GM12878 (cell line): ENCODE measurements around the gene MLF1. TPM values are rescaled to one million over a fixed set of nuclear protein-coding genes. Genes with fewer than 3 reads are reported as not detected.

ENCODE experiments used
- CHD4 ChIP-seq: fragments of 200-600 bp; sonication (generic); IDR thresholded peaks from 2 replicates; pipeline ENCODE4 v1.6.1; 2016; ENCODE audit warnings: mild to moderate bottlenecking
- EZH2 ChIP-seq: IDR thresholded peaks from 2 replicates; pipeline ENCODE4 v1.6.1; 2012; ENCODE audit warnings: low read depth, mild to moderate bottlenecking, control low read depth, inconsistent platforms, low read length, borderline replicate concordance; ENCODE audit not compliant: control insufficient read depth
- MXI1 ChIP-seq: fragments of 150-350 bp; IDR thresholded peaks from 2 replicates; pipeline ENCODE4 v1.6.1; 2011; ENCODE audit warnings: low read depth, mild to moderate bottlenecking, inconsistent platforms, low read length, improper control_type of control experiment
- NFIC ChIP-seq: IDR thresholded peaks from 2 replicates; pipeline ENCODE4 v1.6.1; 2012; ENCODE audit warnings: low read depth, mild to moderate bottlenecking, inconsistent platforms, low read length, moderate library complexity
- POLR2A ChIP-seq: IDR thresholded peaks from 2 replicates; pipeline ENCODE4 v1.6.1; 2011; ENCODE audit warnings: low read depth, mild to moderate bottlenecking, low read length
- POLR2AphosphoS2 ChIP-seq: IDR thresholded peaks from 2 replicates; pipeline ENCODE4 v1.6.1; 2011; ENCODE audit warnings: low read depth, mild to moderate bottlenecking, low read length, improper control_type of control experiment, moderate library complexity
- POU2F2 ChIP-seq: IDR thresholded peaks from 3 replicates; pipeline ENCODE4 v1.6.1; 2011; ENCODE audit warnings: low read depth, mild to moderate bottlenecking, low read length, borderline replicate concordance
- RELA ChIP-seq: fragments of 450-650 bp; IDR thresholded peaks from 2 replicates; pipeline ENCODE4 v1.8.0; 2014; ENCODE audit warnings: borderline replicate concordance; ENCODE audit not compliant: partially characterized antibody
- RFX5 ChIP-seq: IDR thresholded peaks from 2 replicates; pipeline ENCODE4 v1.6.1; 2011; ENCODE audit warnings: low read depth, low read length, improper control_type of control experiment
- SMAD1 ChIP-seq: fragments of 450-650 bp; IDR thresholded peaks from 2 replicates; pipeline ENCODE4 v1.6.1; 2018; ENCODE audit warnings: mild to moderate bottlenecking, low read depth; ENCODE audit not compliant: partially characterized antibody
- SP1 ChIP-seq: IDR thresholded peaks from one replicate; pipeline ENCODE4 v1.6.1; 2011; ENCODE audit warnings: low read depth, low read length
- ZBED1 ChIP-seq: IDR thresholded peaks from 2 replicates; pipeline ENCODE4 v1.6.1; 2016; ENCODE audit warnings: borderline replicate concordance
- ZNF207 ChIP-seq: fragments of 450-650 bp; IDR thresholded peaks from 2 replicates; pipeline ENCODE4 v1.6.1; 2014; ENCODE audit warnings: antibody characterized with exemption, mild to moderate bottlenecking, borderline replicate concordance
- ZNF217 ChIP-seq: fragments of 450-650 bp; IDR thresholded peaks from 2 replicates; pipeline ENCODE4 v1.6.1; 2017; ENCODE audit warnings: antibody characterized with exemption, mild to moderate bottlenecking
- ZNF274 ChIP-seq: IDR thresholded peaks from one replicate; pipeline ENCODE4 v1.8.0; 2011; ENCODE audit not compliant: insufficient read length, insufficient read depth
- polyA plus RNA-seq, 11 experiments: library from polyadenylated mRNA; depleted of rRNA in 4 of 11; unstranded in 6 of 11; stranded (reverse) in 5 of 11; fragments of >200 nt; fragmentation: Nextera tagmentation in 4 of 11; fragmentation: Illumina TruSeq in 1 of 11; extraction: Ambion mirVana in 4 of 11; extraction: Trizol in 1 of 11; gene quantifications; 1 replicate in 1 of 11; 2 replicates in 10 of 11; pipeline versions ENCODE4 v1.2.1 to v1.2.3, GENCODE V29; 2011 to 2016; ENCODE audit warnings: inconsistent platforms in 2 of 11, missing spikeins in 2 of 11, low read depth in 1 of 11
- total RNA-seq, 4 experiments: library from RNA; depleted of rRNA in 3 of 4; stranded (reverse); fragments of >200 nt in 3 of 4; fragmentation: Illumina TruSeq in 1 of 4; extraction: Trizol in 1 of 4; gene quantifications; 2 replicates each; pipeline versions ENCODE4 v1.2.1 to v1.2.3, GENCODE V29; 2013 to 2021
- TF ChIP-seq, protein P1 (sequence below): fragments of 150-350 bp; IDR thresholded peaks from 2 replicates; pipeline ENCODE4 v1.6.1; 2016; ENCODE audit warnings: low read depth, low read length
- TF ChIP-seq, protein P2 (sequence below): fragments of 450-650 bp; IDR thresholded peaks from 2 replicates; pipeline ENCODE4 v1.6.1; 2017; ENCODE audit warnings: mild to moderate bottlenecking, low read depth, inconsistent platforms; ENCODE audit not compliant: poor library complexity, severe bottlenecking
- TF ChIP-seq, protein P3 (sequence below): fragments of 450-650 bp; formaldehyde crosslinking; IDR thresholded peaks from 2 replicates; pipeline ENCODE4 v1.4.0; 2020; ENCODE audit warnings: mild to moderate bottlenecking, moderate library complexity
- TF ChIP-seq, protein P4 (sequence below): fragments of 450-650 bp; conservative IDR thresholded peaks from 2 replicates; pipeline ENCODE4 v1.6.1; 2017; ENCODE audit warnings: mild to moderate bottlenecking, moderate library complexity

MLF1 gene
- total and polyA plus RNA-seq, 10 of the 15 experiments (the other 5 are each of a cell fraction or from before 2014, with no cell fraction given), result 0.19 to 0.69 (median 0.40) TPM; not detected in 2

DNA sequence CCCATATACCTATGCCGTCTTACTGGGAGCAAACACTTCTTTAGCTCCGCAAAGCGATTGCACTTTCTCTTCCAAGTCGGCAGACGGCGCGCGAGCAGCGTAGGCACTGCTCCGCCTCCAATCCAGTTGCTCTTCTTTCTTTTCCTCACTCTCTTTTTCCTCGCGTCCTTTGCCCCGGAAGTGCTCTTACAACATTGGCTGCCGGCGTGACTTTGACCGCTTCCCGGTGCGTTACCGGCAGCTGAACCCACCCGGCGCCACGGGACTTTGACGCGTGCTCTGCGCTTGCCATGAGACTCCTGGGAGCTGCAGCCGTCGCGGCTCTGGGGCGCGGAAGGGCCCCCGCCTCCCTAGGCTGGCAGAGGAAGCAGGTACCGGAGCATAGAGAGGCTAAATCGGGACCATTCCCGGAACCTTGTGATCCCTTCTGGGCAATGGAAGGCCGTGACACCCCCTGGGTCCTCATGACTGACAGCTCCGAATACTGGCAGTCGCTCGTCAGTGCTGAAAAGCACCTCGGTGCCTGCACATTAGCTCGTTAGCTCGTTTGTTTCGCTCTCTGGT is 73.4 kb downstream of the MLF1 start, which contains the start of gene GFM1 (continued):
- TF ChIP-seq, protein P1, sequence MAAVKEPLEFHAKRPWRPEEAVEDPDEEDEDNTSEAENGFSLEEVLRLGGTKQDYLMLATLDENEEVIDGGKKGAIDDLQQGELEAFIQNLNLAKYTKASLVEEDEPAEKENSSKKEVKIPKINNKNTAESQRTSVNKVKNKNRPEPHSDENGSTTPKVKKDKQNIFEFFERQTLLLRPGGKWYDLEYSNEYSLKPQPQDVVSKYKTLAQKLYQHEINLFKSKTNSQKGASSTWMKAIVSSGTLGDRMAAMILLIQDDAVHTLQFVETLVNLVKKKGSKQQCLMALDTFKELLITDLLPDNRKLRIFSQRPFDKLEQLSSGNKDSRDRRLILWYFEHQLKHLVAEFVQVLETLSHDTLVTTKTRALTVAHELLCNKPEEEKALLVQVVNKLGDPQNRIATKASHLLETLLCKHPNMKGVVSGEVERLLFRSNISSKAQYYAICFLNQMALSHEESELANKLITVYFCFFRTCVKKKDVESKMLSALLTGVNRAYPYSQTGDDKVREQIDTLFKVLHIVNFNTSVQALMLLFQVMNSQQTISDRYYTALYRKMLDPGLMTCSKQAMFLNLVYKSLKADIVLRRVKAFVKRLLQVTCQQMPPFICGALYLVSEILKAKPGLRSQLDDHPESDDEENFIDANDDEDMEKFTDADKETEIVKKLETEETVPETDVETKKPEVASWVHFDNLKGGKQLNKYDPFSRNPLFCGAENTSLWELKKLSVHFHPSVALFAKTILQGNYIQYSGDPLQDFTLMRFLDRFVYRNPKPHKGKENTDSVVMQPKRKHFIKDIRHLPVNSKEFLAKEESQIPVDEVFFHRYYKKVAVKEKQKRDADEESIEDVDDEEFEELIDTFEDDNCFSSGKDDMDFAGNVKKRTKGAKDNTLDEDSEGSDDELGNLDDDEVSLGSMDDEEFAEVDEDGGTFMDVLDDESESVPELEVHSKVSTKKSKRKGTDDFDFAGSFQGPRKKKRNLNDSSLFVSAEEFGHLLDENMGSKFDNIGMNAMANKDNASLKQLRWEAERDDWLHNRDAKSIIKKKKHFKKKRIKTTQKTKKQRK, result no peak
- TF ChIP-seq NFIC (peak; percentile 25; the same call in 1 of the 2 replicates), POLR2A (peak; percentile 95), POLR2AphosphoS2 (peak; percentile 39; the same call in 1 of the 2 replicates), RFX5 (0 out of 2 replicates have a peak, but pooled peaks have one; percentile 36), POU2F2 (peak; percentile 56; the same call in 2 of the 3 replicates), ZNF207 (peak; percentile 78; the same call in 1 of the 2 replicates), ZBED1 (no peak), SMAD1 (no peak), RELA (peak; percentile 83), EZH2 (no peak), SP1 (peak; percentile 54), CHD4 (no peak), ZNF274 (no peak), ZNF217 (no peak), MXI1 (peak; percentile 98)
- TF ChIP-seq, protein P2, sequence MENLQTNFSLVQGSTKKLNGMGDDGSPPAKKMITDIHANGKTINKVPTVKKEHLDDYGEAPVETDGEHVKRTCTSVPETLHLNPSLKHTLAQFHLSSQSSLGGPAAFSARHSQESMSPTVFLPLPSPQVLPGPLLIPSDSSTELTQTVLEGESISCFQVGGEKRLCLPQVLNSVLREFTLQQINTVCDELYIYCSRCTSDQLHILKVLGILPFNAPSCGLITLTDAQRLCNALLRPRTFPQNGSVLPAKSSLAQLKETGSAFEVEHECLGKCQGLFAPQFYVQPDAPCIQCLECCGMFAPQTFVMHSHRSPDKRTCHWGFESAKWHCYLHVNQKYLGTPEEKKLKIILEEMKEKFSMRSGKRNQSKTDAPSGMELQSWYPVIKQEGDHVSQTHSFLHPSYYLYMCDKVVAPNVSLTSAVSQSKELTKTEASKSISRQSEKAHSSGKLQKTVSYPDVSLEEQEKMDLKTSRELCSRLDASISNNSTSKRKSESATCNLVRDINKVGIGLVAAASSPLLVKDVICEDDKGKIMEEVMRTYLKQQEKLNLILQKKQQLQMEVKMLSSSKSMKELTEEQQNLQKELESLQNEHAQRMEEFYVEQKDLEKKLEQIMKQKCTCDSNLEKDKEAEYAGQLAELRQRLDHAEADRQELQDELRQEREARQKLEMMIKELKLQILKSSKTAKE, result peak; percentile 39
- TF ChIP-seq, protein P3, sequence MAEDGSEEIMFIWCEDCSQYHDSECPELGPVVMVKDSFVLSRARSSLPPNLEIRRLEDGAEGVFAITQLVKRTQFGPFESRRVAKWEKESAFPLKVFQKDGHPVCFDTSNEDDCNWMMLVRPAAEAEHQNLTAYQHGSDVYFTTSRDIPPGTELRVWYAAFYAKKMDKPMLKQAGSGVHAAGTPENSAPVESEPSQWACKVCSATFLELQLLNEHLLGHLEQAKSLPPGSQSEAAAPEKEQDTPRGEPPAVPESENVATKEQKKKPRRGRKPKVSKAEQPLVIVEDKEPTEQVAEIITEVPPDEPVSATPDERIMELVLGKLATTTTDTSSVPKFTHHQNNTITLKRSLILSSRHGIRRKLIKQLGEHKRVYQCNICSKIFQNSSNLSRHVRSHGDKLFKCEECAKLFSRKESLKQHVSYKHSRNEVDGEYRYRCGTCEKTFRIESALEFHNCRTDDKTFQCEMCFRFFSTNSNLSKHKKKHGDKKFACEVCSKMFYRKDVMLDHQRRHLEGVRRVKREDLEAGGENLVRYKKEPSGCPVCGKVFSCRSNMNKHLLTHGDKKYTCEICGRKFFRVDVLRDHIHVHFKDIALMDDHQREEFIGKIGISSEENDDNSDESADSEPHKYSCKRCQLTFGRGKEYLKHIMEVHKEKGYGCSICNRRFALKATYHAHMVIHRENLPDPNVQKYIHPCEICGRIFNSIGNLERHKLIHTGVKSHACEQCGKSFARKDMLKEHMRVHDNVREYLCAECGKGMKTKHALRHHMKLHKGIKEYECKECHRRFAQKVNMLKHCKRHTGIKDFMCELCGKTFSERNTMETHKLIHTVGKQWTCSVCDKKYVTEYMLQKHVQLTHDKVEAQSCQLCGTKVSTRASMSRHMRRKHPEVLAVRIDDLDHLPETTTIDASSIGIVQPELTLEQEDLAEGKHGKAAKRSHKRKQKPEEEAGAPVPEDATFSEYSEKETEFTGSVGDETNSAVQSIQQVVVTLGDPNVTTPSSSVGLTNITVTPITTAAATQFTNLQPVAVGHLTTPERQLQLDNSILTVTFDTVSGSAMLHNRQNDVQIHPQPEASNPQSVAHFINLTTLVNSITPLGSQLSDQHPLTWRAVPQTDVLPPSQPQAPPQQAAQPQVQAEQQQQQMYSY, result no peak
- TF ChIP-seq, protein P4, sequence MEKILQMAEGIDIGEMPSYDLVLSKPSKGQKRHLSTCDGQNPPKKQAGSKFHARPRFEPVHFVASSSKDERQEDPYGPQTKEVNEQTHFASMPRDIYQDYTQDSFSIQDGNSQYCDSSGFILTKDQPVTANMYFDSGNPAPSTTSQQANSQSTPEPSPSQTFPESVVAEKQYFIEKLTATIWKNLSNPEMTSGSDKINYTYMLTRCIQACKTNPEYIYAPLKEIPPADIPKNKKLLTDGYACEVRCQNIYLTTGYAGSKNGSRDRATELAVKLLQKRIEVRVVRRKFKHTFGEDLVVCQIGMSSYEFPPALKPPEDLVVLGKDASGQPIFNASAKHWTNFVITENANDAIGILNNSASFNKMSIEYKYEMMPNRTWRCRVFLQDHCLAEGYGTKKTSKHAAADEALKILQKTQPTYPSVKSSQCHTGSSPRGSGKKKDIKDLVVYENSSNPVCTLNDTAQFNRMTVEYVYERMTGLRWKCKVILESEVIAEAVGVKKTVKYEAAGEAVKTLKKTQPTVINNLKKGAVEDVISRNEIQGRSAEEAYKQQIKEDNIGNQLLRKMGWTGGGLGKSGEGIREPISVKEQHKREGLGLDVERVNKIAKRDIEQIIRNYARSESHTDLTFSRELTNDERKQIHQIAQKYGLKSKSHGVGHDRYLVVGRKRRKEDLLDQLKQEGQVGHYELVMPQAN, result peak; percentile 94
